HCT116 (cell line): ENCODE results near the gene SMARCB1. TPM values are rescaled to one million over a fixed set of nuclear protein-coding genes. Genes with fewer than 3 reads are reported as not detected.

ENCODE experiments used
- ATAC-seq: fragments of 200-7000 bp; cut with Tn5 transposase; 2 replicates; pipeline ENCODE4 v1.9.1; 2020; ENCODE audit warnings: mild to moderate bottlenecking, moderate library complexity
- BruUV-seq: library from RNA; stranded (reverse); fragments of 400-500 nt; replicated peaks from 2 replicates; lab custom pipeline; 2021; lab: Mats Ljungman, UMichigan
- CTCF ChIA-PET: fragments of 300-600 bp; sonication (Branson Sonifier 250); formaldehyde crosslinking; loops from one replicate; lab custom pipeline; 2021; ENCODE audit warnings: antibody characterized with exemption; lab: Charles Lee
- POLR2A ChIA-PET: fragments of 300-600, 350-600 bp; sonication (Branson Sonifier 250); formaldehyde crosslinking; loops from one replicate; lab custom pipeline; 2021; ENCODE audit warnings: antibody characterized with exemption; lab: Charles Lee
- RAD21 ChIA-PET, 2 experiments: fragments of 300-600 bp; sonication (Branson Sonifier 250); formaldehyde crosslinking; loops; one replicate each; lab custom pipeline; 2023; ENCODE audit warnings: low total read pairs in 2 of 2; ENCODE audit not compliant: uncharacterized antibody in 2 of 2, unreplicated experiment in 2 of 2, low non-redundant PET in 1 of 2; lab: Charles Lee
- DNase-seq: peaks from one replicate; pipeline ENCODE4 v3.0.0-alpha.2; 2010; ENCODE audit warnings: low read depth, low spot score
- H2AFZ ChIP-seq: fragments of 200-600 bp; shearing (Covaris generic), sonication (generic); 2 replicates; pipeline ENCODE4 v1.6.1; 2017; ENCODE audit warnings: low read depth, mixed run types, mixed read lengths, antibody characterized with exemption, low read length; ENCODE audit not compliant: poor library complexity, severe bottlenecking
- H3K27ac ChIP-seq: 2 replicates; pipeline ENCODE4 v1.5.1; 2012; ENCODE audit warnings: low read depth, low read length
- H3K27me3 ChIP-seq: fragments of 200-600 bp; sonication (generic); 2 replicates; pipeline ENCODE4 v1.6.1; 2016; ENCODE audit warnings: mixed run types, low read length, mixed read lengths; ENCODE audit not compliant: insufficient read depth
- H3K36me3 ChIP-seq, 2 experiments: fragments of 200-500 bp in 1 of 2; fragments of 200-600 bp in 1 of 2; sonication (Bioruptor generic) in 1 of 2; sonication (generic) in 1 of 2; 2 replicates each; pipeline versions ENCODE4 v1.5.1 to v1.6.1; 2014 to 2016; ENCODE audit warnings: low read length in 2 of 2, inconsistent platforms in 1 of 2, mixed read lengths in 1 of 2, mixed run types in 1 of 2; ENCODE audit not compliant: insufficient read depth in 2 of 2, control insufficient read depth in 1 of 2
- H3K4me1 ChIP-seq, 2 experiments: fragments of 200-600 bp in 1 of 2; sonication (generic) in 1 of 2; 2 replicates each; pipeline versions ENCODE4 v1.5.1 to v1.6.1; 2012 to 2017; ENCODE audit warnings: low read length in 2 of 2, inconsistent platforms in 1 of 2, mild to moderate bottlenecking in 1 of 2, mixed read lengths in 1 of 2, mixed run types in 1 of 2, moderate library complexity in 1 of 2; ENCODE audit not compliant: insufficient read depth in 2 of 2, control insufficient read depth in 1 of 2
- H3K4me2 ChIP-seq: fragments of 200-600 bp; sonication (generic); 2 replicates; pipeline ENCODE4 v1.6.1; 2017; ENCODE audit warnings: mixed run types, low read length, mixed read lengths
- H3K4me3 ChIP-seq, 2 experiments: fragments of 200-600 bp in 1 of 2; sonication (generic) in 1 of 2; replicated peaks in 1 of 2; 2 replicates each; pipeline ENCODE4 v1.5.1; 2011 to 2016; ENCODE audit warnings: low read length in 2 of 2, control low read depth in 1 of 2, low read depth in 1 of 2, mild to moderate bottlenecking in 1 of 2, mixed read lengths in 1 of 2, mixed run types in 1 of 2
- H3K79me2 ChIP-seq: fragments of 200-600 bp; sonication (generic); 2 replicates; pipeline ENCODE4 v1.6.1; 2017; ENCODE audit warnings: mild to moderate bottlenecking, mixed run types, low read length, moderate library complexity, mixed read lengths; ENCODE audit not compliant: insufficient read depth
- H3K9ac ChIP-seq: fragments of 200-600 bp; sonication (generic); 2 replicates; pipeline ENCODE4 v1.6.1; 2016; ENCODE audit warnings: low read length, mixed read lengths
- H3K9me2 ChIP-seq: fragments of 200-600 bp; sonication (generic), shearing (Covaris generic); 2 replicates; pipeline ENCODE4 v1.6.1; 2017; ENCODE audit warnings: mixed run types, mild to moderate bottlenecking, moderate library complexity; ENCODE audit not compliant: insufficient read depth
- H3K9me3 ChIP-seq, 2 experiments: fragments of 200-500 bp in 1 of 2; fragments of 200-600 bp in 1 of 2; sonication (Bioruptor generic) in 1 of 2; sonication (generic) in 1 of 2; 2 replicates each; pipeline ENCODE4 v1.6.1; 2014 to 2017; ENCODE audit warnings: low read length in 2 of 2, mixed read lengths in 2 of 2, inconsistent platforms in 1 of 2, low read depth in 1 of 2, mild to moderate bottlenecking in 1 of 2, mixed run types in 1 of 2, moderate library complexity in 1 of 2; ENCODE audit not compliant: control insufficient read depth in 1 of 2, insufficient read depth in 1 of 2
- H4K20me1 ChIP-seq: fragments of 200-600 bp; sonication (generic), shearing (Covaris generic); 2 replicates; pipeline ENCODE4 v1.6.1; 2017; ENCODE audit warnings: mixed run types, mild to moderate bottlenecking, moderate library complexity; ENCODE audit not compliant: insufficient read depth
- EGR1 ChIP-seq: IDR thresholded peaks from 2 replicates; pipeline ENCODE4 v1.6.1; 2012; ENCODE audit warnings: low read depth
- ELF1 ChIP-seq: IDR thresholded peaks from 2 replicates; pipeline ENCODE4 v1.6.1; 2012; ENCODE audit warnings: low read depth, borderline replicate concordance
- FOSL1 ChIP-seq: IDR thresholded peaks from 2 replicates; pipeline ENCODE4 v1.6.1; 2012; ENCODE audit warnings: low read depth
- JUND ChIP-seq: IDR thresholded peaks from 2 replicates; pipeline ENCODE4 v1.6.1; 2012
- POLR2AphosphoS5 ChIP-seq: IDR thresholded peaks from 2 replicates; pipeline ENCODE4 v1.6.1; 2011; ENCODE audit warnings: mild to moderate bottlenecking, low read depth, low read length, moderate library complexity
- SIN3A ChIP-seq: IDR thresholded peaks from 2 replicates; pipeline ENCODE4 v1.6.1; 2012; ENCODE audit warnings: low read depth
- SP1 ChIP-seq: IDR thresholded peaks from 2 replicates; pipeline ENCODE4 v1.6.1; 2012; ENCODE audit warnings: low read depth
- SRF ChIP-seq: IDR thresholded peaks from 2 replicates; pipeline ENCODE4 v1.6.1; 2012; ENCODE audit warnings: low read depth
- ZFX ChIP-seq: fragments of 450-650 bp; IDR thresholded peaks from 2 replicates; pipeline ENCODE4 v1.6.1; 2017
- ZNF274 ChIP-seq: fragments of 200-500 bp; sonication (Bioruptor generic); IDR thresholded peaks from 2 replicates; pipeline ENCODE4 v1.6.1; 2014; ENCODE audit warnings: mild to moderate bottlenecking, low read depth, low read length, inconsistent platforms
- intact Hi-C: fragments of 100-400 bp; cut with micrococcal nuclease; formaldehyde crosslinking; loops from 2 replicates; pipeline ENCODE4 v1.10.0; 2022
- total RNA-seq: library from RNA; stranded (reverse); gene quantifications from one replicate; pipeline ENCODE4 v1.2.1, GENCODE V29; 2021; ENCODE audit not compliant: unreplicated experiment
- TF ChIP-seq, protein P1 (sequence below): IDR thresholded peaks from 2 replicates; pipeline ENCODE4 v1.6.1; 2012
- TF ChIP-seq, protein P2 (sequence below): IDR thresholded peaks from 2 replicates; pipeline ENCODE4 v1.6.1; 2012; ENCODE audit warnings: low read depth
- TF ChIP-seq, protein P3 (sequence below): IDR thresholded peaks from 2 replicates; pipeline ENCODE4 v1.6.1; 2011; ENCODE audit warnings: mild to moderate bottlenecking, low read length, moderate library complexity; ENCODE audit not compliant: insufficient replicate concordance; ENCODE audit errors: extremely low read depth
- TF ChIP-seq, protein P4 (sequence below), 3 experiments: fragments of 200-600 bp in 1 of 3; sonication (generic) in 1 of 3; IDR thresholded peaks in 2 of 3; conservative IDR thresholded peaks in 1 of 3; 2 replicates each; pipeline ENCODE4 v1.5.1; 2012 to 2017; ENCODE audit warnings: low read depth in 2 of 3, low read length in 2 of 3, antibody characterized with exemption in 1 of 3, borderline replicate concordance in 1 of 3, control low read depth in 1 of 3, mild to moderate bottlenecking in 1 of 3, mixed read lengths in 1 of 3, mixed run types in 1 of 3, moderate library complexity in 1 of 3; ENCODE audit not compliant: insufficient read depth in 1 of 3

Gene SMARCB1
- total RNA-seq, 1 experiment from 2014 or later: 101 TPM

DNA sequence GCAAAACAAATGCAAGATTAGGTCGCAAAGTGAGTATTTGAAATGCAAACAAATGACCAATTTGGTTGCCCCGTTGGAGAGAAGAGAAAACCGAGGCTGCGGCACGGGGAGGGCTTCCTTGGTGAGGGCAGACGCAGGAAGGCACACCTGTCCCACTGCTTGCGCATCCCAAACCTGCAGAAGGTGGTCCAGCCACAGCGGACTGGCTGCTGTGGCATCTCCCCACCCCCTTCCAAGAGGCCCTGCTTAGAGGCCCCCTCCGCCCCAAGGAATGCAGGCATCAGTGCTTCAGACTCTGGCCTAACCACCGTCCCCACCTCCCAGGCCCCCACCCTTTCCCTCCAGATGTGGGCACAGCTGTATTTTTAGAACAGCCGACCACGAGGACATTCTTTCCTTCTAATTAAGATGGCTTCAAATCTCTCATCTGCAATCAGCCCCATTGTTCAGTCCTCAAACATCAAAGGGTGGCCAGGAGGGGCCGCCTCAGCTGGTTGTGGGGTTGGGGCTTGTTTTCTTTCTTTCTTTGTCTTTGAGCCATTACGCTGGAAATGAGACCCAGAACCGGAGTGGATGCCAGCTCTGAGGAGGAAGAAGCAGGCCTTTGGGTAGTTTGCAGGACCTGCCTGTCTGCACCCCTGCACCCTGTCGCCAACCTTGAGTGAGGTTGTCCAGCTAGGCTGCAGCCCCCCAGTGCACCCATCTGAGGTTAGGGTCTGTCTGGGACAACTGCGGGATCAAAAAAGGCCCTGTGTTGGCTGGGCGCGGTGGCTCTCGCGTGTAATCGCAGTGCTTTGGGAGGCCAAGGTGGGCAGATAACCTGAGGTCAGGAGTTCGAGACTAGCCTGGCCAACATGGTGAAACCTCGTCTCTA, 61.5 kb downstream of the SMARCB1 start:
- ChIA-PET RAD21 (no interaction called here), POLR2A (no interaction called here)
- no peaks in the 10 kb centered on the region for H3K36me3 ChIP-seq
- H3K27ac ChIP-seq: no peak overlapping the region
- no peaks in the 10 kb centered on the region for H3K79me2 ChIP-seq
- H3K9ac ChIP-seq: no peak overlapping the region
- no peaks in the 10 kb centered on the region for H3K9me2 ChIP-seq
- H3K4me1 ChIP-seq: peaks cover 2 to 12% of the 10 kb centered on the region in 2 experiments; a peak in 2 of 4 replicates
- no peak for TF ChIP-seq SP1
- no peak for TF ChIP-seq ZFX
- no peak for TF ChIP-seq JUND
- TF ChIP-seq POLR2AphosphoS5: no peak
- no peak for TF ChIP-seq SIN3A
- TF ChIP-seq SRF: no peak
- TF ChIP-seq EGR1: no peak
- TF ChIP-seq, protein P1, sequence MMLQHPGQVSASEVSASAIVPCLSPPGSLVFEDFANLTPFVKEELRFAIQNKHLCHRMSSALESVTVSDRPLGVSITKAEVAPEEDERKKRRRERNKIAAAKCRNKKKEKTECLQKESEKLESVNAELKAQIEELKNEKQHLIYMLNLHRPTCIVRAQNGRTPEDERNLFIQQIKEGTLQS: no peak
- TF ChIP-seq ELF1: no peak
- TF ChIP-seq, protein P2, sequence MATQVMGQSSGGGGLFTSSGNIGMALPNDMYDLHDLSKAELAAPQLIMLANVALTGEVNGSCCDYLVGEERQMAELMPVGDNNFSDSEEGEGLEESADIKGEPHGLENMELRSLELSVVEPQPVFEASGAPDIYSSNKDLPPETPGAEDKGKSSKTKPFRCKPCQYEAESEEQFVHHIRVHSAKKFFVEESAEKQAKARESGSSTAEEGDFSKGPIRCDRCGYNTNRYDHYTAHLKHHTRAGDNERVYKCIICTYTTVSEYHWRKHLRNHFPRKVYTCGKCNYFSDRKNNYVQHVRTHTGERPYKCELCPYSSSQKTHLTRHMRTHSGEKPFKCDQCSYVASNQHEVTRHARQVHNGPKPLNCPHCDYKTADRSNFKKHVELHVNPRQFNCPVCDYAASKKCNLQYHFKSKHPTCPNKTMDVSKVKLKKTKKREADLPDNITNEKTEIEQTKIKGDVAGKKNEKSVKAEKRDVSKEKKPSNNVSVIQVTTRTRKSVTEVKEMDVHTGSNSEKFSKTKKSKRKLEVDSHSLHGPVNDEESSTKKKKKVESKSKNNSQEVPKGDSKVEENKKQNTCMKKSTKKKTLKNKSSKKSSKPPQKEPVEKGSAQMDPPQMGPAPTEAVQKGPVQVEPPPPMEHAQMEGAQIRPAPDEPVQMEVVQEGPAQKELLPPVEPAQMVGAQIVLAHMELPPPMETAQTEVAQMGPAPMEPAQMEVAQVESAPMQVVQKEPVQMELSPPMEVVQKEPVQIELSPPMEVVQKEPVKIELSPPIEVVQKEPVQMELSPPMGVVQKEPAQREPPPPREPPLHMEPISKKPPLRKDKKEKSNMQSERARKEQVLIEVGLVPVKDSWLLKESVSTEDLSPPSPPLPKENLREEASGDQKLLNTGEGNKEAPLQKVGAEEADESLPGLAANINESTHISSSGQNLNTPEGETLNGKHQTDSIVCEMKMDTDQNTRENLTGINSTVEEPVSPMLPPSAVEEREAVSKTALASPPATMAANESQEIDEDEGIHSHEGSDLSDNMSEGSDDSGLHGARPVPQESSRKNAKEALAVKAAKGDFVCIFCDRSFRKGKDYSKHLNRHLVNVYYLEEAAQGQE: no peak
- no peak for TF ChIP-seq FOSL1
- no peak for TF ChIP-seq ZNF274
- TF ChIP-seq, protein P3, sequence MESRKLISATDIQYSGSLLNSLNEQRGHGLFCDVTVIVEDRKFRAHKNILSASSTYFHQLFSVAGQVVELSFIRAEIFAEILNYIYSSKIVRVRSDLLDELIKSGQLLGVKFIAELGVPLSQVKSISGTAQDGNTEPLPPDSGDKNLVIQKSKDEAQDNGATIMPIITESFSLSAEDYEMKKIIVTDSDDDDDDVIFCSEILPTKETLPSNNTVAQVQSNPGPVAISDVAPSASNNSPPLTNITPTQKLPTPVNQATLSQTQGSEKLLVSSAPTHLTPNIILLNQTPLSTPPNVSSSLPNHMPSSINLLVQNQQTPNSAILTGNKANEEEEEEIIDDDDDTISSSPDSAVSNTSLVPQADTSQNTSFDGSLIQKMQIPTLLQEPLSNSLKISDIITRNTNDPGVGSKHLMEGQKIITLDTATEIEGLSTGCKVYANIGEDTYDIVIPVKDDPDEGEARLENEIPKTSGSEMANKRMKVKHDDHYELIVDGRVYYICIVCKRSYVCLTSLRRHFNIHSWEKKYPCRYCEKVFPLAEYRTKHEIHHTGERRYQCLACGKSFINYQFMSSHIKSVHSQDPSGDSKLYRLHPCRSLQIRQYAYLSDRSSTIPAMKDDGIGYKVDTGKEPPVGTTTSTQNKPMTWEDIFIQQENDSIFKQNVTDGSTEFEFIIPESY: no peak
- TF ChIP-seq, protein P4, sequence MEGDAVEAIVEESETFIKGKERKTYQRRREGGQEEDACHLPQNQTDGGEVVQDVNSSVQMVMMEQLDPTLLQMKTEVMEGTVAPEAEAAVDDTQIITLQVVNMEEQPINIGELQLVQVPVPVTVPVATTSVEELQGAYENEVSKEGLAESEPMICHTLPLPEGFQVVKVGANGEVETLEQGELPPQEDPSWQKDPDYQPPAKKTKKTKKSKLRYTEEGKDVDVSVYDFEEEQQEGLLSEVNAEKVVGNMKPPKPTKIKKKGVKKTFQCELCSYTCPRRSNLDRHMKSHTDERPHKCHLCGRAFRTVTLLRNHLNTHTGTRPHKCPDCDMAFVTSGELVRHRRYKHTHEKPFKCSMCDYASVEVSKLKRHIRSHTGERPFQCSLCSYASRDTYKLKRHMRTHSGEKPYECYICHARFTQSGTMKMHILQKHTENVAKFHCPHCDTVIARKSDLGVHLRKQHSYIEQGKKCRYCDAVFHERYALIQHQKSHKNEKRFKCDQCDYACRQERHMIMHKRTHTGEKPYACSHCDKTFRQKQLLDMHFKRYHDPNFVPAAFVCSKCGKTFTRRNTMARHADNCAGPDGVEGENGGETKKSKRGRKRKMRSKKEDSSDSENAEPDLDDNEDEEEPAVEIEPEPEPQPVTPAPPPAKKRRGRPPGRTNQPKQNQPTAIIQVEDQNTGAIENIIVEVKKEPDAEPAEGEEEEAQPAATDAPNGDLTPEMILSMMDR (IDR thresholded peaks at IDR 0.05 in 2 of 3, conservative IDR thresholded peaks at IDR 0.05 in 1 of 3; ENCODE audit: borderline replicate concordance in 1 of 3, insufficient read depth in 1 of 3, low read depth in 2 of 3, low read length in 2 of 3): no peak
- TF ChIP-seq, all 23 proteins: peak for 0
- no peaks in the 10 kb centered on the region for H4K20me1 ChIP-seq
- ATAC-seq: no peak
- intact Hi-C loops: loop anchor here (5.0 to 10.0 kb wide), 3 partner anchors 81 to 533 kb away; partner anchors contain the start of gene CHCHD10
- H3K27me3 ChIP-seq: no peaks in the 10 kb centered on the region
- H3K4me3 ChIP-seq: no peak overlapping the region
- H3K4me2 ChIP-seq: no peak overlapping the region
- DNase-seq: no peak
- no peak overlapping the region for H2AFZ ChIP-seq
- H3K9me3 ChIP-seq: no peaks in the 10 kb centered on the region
- CTCF ChIA-PET: interaction anchor here (1.1 kb wide), 1 partner anchor 9 kb away, joined by 3 read pairs; the partner anchor contains the start of gene SLC2A11
- BruUV-seq: no TSS peak
